ENCODE measurements around the gene ATRN.

Gene ATRN

DNA sequence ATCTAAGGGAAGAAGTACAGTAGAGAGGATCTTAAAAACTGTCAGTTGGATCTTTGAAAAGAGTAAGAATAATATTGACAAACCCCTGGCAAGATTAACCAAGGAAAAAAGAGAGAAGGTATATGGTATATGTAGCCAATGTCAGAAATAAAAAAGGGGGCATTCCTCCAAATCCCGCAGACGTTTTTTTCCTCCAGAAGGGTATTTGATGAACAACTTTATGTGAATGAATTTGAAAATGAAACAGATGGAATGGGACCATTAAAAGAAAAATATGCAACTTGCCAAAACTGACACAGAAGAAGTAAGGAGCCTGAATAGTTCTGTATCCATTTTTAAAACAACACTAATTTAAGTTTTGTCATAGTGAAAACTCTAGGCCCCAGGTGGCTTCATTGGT lies 156.7 kb downstream of the ATRN start:
- DNase-seq (ENCODE audit: low read depth in 2 of 2), result no peak

DNA sequence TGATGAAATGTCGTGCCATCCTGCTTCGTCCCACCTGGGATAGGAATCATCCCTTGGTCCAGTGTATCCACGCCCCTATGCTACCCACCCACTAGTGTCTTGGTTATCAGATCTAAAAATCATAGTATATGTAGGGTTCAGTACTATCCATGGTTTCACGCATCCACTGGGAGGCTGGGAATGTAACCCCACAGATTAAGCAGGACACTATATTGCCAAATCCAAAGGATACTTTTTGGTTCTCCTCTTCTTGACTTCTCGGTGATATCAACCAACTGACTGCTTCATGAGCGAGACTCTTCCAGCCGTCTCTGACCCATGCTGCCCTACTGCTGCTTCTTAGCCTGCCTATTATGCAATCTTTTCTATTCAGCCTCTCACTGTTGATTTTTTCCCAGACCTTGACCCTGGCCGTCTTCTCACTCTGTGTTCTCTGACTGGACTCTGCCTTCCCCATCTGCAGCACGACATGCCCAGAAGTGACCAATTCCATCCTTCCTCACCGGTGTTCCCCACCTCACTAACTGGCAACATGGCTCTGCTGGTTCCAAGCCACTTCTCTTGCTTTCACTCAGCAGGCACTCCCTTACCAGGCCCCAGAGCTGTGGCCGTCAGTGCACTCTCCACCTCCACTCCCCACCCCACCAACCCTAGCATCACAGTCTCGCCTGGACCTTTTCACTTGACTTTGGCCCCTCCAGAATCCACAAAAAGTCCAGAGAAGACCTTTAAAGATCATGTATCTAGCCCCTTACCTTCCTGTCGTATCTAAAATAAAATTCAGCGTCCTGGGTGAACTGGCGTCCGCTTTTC lies 157.9 kb downstream of the ATRN start:
- no peak for DNase-seq (ENCODE audit: low read depth in 2 of 2)

DNA sequence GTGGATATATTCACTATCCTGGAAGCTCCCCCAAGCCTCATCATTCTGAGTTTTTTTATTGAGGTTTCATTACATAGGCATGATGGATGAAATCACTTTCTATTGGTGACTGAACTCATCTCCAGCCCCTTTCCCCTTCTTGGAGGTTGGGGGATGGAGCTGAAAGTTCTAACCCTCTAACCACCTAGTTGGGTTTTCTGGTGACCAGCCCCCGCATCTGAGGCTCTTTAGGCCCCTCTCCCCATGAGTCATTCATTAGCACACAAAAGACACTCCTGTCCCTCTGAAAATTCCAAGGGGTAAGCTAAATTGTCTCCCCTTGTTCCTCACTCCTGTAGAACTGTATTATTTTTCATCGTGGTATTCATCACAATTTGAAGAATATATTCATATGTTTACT lies 159.1 kb downstream of the ATRN start:
- no peak for DNase-seq (ENCODE audit: low read depth in 2 of 2)

DNA sequence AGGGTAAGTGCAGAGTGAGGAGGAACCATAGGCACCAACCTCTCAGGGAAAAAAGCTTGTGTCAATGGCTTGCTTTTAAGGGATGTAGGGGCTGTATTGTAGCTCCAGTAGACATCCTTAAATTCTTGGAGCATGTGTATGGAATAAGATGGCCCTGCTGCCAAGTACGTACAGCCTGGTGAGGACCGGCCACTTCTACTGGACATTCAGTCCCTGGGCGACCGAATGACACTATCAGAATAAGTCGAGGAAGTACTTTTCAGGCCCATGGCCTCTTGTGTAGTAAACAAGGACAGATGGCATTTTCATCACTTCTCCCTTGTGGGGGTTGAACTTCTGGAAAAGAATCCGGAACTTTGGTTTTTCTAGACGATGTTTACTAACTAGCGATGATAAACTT lies 159.6 kb downstream of the ATRN start:
- no peak for DNase-seq (ENCODE audit: low read depth in 2 of 2)

DNA sequence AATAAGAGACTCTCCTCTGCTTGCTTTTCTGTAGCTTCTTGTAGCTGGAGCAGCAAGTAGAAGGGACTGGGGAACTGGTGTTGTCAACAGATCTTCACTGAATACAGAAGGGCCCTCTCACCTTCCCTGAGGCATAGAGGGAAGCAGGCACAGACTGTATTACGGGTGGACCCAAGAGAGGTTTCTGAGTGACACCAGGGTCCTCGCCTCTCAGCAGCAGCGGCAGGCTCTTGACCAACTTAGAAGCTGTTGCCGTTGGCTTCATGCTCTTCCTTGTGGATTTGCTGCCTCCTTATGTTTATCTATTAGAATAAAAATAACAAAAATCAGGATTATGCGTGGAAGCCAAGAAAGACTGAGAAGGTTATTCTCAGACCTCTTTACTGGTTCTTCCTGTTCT lies 160.7 kb downstream of the ATRN start:
- DNase-seq (ENCODE audit: low read depth in 2 of 2), result no peak

DNA sequence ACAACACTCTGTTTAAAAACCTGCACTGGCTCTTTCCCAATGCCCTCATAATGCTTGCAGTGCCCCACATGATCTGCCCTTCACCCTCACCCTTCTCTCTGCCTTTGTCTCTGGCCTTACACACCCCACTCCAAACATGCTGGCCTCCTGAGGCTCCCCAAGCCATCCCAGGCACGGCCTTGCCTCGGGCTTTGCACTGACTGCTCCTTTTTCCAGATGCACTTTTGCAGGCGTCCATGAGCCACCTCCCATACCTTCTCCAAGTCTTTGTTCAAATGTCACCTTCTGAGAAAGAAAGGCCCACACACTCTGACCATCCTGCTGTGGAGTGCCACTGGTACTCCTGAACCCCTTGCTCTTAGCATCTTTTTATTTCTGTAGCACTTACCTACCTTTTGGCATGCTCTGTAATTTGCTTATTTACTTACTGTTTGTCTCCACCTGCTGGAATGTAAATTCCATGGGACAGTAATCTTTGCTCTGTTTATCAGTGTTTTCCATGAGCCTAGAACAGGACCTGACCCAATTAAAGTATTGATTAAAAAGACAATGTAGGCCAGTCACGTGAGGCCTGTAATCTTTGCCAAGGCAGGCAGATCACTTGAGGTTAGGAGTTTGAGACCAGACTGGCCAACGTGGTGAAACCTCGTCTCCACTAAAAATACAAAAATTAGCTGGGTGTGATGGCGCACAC lies 161.6 kb downstream of the ATRN start:
- no peak for DNase-seq (ENCODE audit: low read depth in 2 of 2)

DNA sequence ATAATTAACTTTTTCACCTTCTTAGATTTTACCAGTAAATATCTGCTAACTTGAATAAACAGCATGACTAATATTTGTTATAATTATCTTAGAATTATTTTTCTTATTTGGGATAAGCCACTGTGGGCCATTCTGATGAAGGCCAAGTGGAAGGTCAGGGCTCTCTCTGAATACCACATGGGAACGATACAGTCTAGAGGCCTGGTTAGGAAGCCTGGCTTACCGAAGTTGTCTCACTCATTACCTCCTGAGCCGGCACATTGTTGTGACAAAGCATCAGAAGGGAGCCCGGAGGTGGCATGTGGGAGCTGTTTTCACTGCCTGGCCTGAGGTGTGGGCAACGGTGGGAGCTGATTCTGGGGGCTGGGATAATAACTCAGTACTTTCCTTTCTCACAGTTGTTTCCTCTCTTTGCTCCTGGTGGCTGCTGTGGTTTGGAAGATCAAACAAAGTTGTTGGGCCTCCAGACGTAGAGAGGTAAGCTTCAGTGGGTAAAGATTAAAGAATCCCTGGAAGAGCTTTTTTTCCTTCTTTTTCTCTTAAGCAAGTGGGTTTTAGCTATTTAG lies 163.2 kb downstream of the ATRN start:
- no peak for DNase-seq (ENCODE audit: low read depth in 2 of 2)

DNA sequence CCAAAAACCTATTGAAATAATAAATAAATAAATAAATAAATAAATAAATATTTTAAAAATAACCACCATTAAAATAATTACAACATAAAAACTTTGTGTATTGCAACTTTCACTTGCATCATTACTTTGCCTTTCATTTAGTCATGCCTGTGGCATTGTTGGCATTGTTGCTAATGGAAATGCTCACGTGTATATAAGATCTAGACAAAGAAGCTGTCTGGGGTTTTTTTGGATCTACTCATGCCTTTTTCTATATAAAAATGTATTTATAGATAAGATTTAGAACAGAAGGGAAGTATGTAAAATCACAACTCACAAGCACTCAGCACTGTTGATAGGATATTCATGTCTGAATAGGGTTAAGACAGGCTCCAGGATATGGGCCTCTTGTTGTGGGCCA lies 164.5 kb downstream of the ATRN start:
- DNase-seq (ENCODE audit: low read depth in 2 of 2), result no peak

DNA sequence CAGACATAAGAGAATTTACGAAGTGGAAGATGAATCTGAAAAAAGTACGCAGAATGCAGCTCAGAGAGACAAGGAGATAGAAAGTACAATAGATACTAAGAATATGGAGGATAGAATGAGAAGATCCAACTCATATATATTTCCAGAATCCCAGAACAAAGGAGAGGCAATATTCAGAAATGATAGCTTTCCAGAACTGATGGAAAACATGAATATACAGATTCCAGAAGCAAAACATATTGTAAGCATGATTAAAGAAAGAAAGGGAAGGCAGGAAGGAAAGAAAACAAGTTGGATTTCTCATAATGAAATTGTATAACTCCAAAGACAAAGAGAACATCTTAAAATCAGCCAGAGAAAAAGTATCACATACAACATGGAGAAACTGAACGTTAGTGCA lies 169.4 kb downstream of the ATRN start:
- DNase-seq (ENCODE audit: low read depth in 2 of 2), result no peak

DNA sequence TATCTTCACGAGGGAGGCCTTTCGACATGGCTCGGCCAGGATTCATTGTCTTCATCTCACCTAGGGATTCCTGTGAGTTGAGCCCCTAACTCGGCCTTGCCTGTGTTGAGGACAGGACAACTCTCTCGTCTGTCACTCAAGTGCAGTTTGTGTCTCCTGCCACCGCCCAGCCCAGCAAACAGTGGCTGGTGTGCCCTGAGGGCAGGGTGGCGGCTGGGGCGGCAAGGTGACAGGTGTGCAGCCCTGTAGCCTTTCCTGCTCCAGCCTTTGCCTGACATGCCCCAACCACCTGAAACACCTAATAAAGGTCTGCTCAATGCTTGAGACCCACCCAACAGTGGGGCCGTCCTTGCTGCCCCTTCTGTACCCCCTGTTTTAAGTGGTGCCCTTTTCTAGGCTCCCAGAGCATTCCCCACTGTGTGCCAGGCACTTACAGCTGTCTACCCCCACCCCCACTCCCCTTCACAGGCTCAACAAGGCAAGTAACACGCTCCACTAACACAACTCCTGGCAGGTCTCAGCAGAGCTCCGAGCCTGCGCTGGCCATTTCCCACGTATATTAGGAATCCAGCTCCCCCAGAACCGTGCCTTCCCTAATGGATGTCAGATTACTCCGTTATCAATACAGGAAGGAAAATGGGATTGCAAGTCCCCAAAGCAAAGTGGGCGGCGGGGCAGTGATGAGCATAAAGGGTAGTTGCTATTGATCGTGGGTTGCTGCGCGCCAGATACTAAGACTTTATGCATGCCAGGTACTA lies 174.7 kb downstream of the ATRN start:
- DNase-seq (ENCODE audit: low read depth in 2 of 2), result no peak

DNA sequence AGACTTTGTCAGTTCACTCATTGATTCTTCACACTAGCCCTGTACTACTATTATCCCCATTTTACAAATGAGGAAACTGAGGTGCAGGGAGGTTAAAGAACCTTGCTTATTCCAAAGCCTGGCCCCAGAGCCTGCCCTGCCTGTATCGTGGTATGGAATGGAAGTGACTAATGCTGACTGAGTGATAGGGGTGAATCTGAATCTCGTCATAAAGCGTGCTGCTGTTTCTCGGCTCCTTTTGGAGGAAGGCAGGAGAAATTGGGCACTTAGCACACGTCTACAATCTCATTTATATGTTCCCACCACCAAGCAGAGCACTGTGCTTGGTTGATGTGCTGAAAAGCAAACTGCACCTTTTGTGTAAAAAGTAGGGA lies 175.2 kb downstream of the ATRN start:
- no peak for DNase-seq (ENCODE audit: low read depth in 2 of 2)

DNA sequence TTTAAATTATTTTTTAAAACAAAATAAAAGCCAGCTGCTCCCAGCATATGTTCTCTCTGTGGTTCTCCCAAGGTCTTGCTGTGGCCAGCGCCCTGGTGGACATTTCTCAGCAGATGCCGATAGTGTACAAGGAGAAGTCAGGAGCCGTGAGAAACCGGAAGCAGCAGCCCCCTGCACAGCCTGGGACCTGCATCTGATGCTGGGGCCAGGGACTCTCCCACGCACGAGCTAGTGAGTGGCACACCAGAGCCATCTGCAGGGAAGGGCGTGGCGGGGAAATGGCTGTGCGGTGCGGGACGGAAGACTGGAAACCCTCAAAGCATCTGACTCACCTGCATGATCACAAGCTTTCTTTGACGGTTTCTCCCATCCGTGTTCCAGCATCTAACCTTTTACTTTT lies 175.8 kb downstream of the ATRN start:
- no peak for DNase-seq (ENCODE audit: low read depth in 2 of 2)

DNA sequence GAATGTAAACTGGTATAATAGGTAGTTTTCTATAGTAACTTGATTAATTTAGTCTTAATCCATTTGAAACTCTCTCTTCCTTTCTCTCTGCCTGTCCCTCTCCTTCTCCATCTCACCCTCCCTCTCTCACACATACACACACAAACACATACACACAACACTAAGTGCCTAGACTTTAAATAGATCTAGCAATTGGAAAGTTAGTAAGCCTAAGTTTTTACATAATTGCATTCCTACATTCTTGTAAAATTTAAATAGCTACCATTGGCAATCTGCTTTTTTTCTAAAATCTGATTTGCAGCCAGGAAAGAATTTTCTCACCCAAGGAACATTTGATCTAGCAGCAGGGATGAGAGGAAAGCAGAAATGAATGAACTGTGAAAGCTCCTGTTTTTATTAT lies 176.7 kb downstream of the ATRN start:
- no peak for DNase-seq (ENCODE audit: low read depth in 2 of 2)

DNA sequence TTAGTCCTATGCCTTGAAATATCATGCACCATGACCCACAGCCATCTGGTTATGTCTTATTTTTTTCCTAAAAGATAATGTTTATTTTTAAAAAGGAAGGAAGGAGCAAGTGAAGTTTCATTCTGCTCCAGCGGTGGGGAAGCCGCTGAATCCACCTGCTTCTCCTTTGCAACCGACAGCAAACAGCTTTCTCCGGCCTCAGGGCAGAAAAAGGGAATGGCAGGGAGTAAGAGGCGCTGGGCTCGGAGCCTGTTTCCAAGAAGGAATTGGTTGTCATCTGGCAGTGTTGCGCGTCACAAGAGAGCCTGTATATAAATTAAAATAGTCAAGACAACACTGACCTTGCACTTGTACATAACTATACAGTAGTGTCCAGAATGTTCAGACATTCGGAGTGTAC lies 178.1 kb downstream of the ATRN start:
- no peak for DNase-seq (ENCODE audit: low read depth in 2 of 2)

DNA sequence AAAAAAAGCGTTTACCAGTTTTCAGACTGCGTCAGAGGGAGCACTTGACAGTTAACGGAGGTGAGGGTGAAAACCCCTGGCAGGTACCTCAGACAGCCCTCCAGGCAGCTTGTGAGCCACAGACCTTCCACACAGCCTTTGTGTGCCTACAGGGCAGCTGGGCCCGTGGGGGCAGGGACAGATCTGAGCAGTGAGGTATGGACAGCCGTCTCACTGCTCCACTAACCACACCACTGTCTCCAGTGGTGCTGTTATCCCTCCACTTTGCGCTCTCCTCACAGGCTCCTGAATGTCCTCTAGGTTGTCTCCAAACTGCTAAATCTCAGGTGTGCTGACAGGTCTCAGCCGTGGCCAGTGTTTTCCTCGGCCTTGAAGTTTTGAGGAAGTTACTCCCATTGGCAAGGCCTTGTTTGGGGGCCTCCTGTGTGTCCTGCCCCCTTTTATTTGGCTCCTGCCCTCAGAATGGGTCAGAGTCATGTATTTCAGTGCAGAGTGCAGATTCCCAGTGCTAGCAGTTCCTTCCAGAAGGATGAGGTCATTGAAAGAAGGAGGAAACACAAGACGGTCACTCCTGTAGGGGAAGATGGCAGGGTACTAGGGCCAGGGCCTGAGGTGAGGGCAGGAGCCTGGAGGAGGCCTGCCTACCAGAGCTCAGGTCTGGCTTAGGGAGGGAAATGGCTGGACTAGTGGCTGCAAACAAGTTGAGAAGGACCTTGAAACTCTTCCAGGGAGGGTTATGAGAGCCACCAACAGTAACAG lies 180.6 kb downstream of the ATRN start:
- DNase-seq (ENCODE audit: low read depth in 2 of 2), result no peak

DNA sequence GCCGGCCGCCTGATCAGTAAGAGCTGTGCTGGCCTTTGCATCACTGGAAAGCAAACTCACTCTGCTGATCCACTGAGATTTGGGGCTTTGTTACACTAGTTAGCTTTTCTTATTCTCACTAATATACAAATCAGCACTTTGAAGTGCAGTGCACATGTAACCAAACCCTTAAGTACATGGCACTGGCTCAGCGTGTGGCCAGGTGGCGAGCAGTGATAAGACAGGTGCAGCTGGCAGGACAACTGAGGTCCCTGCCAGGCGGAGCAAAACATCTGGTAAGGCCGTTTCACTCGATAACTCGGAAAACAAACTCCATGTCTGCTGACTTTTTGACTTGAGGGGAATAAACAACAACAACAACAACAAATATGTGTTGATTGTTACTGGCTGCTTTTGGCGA lies 181.4 kb downstream of the ATRN start:
- DNase-seq (ENCODE audit: low read depth in 2 of 2), result no peak

DNA sequence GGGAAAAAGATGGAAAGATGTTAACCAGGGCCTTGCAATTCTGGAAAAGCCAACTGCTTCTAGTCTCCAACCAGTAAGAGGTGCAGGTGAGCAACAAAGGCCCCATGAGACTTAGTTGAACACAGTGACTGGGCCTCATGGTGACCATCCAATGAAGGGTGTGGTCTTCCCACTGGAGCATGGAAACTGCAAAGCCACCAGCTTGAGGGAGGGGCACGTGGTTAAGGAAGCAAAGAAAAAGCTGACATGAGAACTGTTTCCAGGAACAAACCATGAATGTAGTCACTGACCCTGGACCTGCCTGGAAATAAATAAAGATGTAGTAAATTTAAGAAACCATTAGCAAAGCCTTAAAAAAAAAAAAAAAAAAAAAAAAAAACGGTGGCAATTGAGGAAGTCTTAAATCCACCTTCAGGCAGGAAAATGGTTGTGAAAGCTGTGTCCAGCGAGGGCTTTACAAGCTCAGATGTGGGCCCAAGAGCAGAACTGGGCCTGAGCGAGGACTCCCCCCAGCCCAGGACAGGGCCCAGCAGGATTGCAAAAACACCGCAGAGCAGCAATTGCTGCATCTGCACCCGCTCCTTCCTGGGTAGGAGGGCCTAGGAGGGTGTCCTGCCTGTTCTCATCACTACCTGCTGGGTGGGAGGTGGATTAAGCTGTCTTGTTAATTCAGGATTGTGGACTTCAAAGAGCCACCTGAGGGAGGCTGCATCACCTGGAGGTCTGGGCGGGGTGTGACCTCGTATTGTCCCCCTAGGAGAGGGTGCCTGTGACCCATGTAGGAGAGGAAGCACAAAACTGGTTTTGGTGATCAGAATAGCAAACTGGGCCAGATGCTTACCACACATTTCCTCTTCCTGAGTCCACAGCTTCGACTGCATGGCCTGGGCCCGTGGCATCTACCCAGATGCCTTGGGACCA lies 182.1 kb downstream of the ATRN start:
- DNase-seq (ENCODE audit: low read depth in 2 of 2), result no peak

DNA sequence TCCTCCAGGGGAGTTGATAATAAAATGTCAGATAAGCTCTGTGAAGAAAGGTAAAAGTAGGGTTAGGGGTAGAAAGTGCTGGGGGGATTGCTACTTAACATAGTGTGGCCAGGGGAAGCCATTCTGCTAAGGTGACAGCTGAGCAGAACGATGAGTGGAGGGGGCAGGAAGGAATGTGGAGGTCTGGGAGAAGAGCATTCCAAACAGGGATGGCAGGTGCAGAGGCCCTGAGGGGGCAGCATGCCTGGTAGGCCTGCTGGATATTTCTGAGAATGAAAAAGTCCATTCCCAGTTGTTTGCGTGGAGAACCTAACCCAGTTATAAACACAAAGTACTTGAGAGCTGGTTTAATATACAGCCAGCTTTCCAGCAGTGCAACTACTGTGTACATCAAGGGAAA lies 183.1 kb downstream of the ATRN start:
- DNase-seq (ENCODE audit: low read depth in 2 of 2), result no peak

DNA sequence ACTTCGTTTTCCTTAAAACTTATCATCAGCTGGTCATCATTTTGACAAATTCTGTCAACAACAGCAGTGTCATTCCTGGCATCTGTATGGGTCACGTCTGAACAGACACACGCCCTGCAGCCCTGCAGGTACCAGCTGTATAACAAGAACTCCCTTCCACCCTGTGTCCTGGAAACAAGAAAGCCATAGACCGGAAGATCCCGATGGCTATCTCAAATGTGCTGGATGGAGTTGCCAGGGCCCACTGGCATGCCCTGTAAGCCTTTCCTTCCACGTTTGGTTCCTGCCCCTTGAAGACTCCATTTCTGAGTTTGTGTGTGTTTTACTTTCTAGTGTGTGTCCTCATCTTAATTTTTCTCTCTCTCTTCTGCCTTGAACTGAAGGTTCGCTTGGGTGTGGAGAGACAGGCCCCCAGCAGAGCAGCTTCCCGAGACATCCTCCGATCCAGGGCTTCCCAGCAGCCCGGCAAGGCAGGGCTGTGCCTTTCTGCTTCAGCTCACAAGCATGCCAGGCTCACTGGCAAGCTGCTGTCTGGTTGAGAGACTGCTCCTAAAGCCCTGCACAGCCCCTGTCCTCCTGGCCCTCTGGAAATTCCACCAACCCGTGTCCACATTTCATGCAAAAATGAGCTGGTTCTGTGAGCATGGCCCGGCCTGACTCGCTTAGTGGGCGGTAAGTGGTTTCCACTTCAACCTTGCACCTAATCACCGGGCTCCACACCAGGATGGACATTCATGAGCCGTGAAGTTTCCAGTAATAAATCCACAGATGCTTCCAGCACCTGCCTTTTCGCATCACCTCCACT lies 183.7 kb downstream of the ATRN start:
- no peak for DNase-seq (ENCODE audit: low read depth in 2 of 2)

DNA sequence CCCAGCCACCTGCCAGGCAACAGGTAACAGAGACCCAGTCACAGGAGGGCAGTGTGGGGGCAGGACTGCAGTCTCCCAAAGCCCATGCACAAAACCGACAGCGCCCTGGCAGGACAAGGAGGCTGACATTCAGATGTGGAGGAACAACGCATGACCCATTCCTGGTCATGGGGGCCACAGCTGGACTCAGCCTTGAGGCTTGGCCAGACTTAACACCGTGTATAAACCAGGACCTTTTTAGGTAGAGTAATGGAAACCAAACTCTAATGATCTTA lies 184.2 kb downstream of the ATRN start:
- no peak for DNase-seq (ENCODE audit: low read depth in 2 of 2)

Data from stimulated activated CD4-positive, alpha-beta T cell treated with anti-CD3 and anti-CD28 coated beads, Interleukin-15, amount 100 ng/mL, for 48 hours (primary cell).